Testis (tissue), 2 donors: ENCODE data around the gene BEST1.

Source experiments
- POLR2A ChIP-seq: fragments of 450-650 bp; IDR thresholded peaks from one replicate; pipeline ENCODE4 v1.6.1; 2017; ENCODE audit warnings: antibody characterized with exemption, mild to moderate bottlenecking, moderate library complexity
- TF ChIP-seq, protein P1 (sequence below), 3 experiments: fragments of 450-650 bp in 2 of 3; fragments of 200-600 bp in 1 of 3; sonication (generic) in 1 of 3; IDR thresholded peaks; one replicate each; pipeline ENCODE4 v1.5.1; 2016 to 2019; ENCODE audit warnings: antibody characterized with exemption in 3 of 3, mild to moderate bottlenecking in 2 of 3, moderate library complexity in 1 of 3

DNA sequence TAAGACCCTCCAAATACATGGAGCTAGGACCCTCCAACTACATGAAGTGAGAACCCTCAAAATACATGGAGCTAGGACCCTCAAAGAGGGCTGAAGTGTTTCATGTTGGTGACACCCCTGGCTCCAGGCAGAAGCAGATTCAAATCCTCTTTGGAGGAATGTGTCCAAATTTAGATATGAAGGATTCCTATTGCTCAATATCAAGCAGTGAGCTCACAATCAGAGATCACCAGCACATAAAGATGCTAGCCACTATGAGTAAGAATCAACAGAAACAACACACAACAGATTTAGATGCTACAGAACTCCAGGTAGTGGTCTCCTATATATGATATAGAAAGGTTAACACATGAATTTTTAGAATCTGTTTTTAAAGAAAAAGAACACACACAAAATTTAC is 21.5 kb upstream of the BEST1 start:
- TF ChIP-seq, protein P1, sequence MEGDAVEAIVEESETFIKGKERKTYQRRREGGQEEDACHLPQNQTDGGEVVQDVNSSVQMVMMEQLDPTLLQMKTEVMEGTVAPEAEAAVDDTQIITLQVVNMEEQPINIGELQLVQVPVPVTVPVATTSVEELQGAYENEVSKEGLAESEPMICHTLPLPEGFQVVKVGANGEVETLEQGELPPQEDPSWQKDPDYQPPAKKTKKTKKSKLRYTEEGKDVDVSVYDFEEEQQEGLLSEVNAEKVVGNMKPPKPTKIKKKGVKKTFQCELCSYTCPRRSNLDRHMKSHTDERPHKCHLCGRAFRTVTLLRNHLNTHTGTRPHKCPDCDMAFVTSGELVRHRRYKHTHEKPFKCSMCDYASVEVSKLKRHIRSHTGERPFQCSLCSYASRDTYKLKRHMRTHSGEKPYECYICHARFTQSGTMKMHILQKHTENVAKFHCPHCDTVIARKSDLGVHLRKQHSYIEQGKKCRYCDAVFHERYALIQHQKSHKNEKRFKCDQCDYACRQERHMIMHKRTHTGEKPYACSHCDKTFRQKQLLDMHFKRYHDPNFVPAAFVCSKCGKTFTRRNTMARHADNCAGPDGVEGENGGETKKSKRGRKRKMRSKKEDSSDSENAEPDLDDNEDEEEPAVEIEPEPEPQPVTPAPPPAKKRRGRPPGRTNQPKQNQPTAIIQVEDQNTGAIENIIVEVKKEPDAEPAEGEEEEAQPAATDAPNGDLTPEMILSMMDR (IDR thresholded peaks at IDR 0.05): no peak
- no peak for TF ChIP-seq POLR2A
